Measurements from ENCODE around the gene PCBP2. TPM values are rescaled to one million over a fixed set of nuclear protein-coding genes. Genes with fewer than 3 reads are reported as not detected.
A peak's percentile ranks its signal among the peaks of the same experiment; 100 is the strongest.

The PCBP2 gene
- total and polyA plus RNA-seq, 3 experiments from 2014 or later, result 104 to 1,025 (median 995) TPM

GRCh38 chr12:53506881-53507602 lies 55.1 kb downstream of the PCBP2 start, which contains the start of gene NPFF:
Gene NPFF (minus strand): TSS chr12:53507484. CDS start chr12:53507474, 10 bp downstream.
- Mint-ChIP-seq H3K9me3 (no peaks in the 10 kb centered on the region), H3K4me3 (no peak within 1 kb of the TSS), H3K27ac (peak within 1 kb of the TSS in 3 of 8 donors; percentile 69 to 88 (median 72)), H3K27me3 (no peaks in the 10 kb centered on the region), H3K36me3 (peaks cover 0 to 48% (median 2%) of the 10 kb centered on the region in 3 donors), H3K4me1 (peaks cover 6 to 17% (median 16%) of the 10 kb centered on the region in 3 donors)
- Histone ChIP-seq H3K27me3 (ENCODE audit: insufficient read depth, low read length, poor library complexity, severe bottlenecking) (no peaks in the 10 kb centered on the region), H3K27ac (ENCODE audit: low read depth, low read length) (no peak within 1 kb of the TSS), H3K4me3 (ENCODE audit: low read length) (no peak within 1 kb of the TSS), H3K9me3 (ENCODE audit: low read length) (no peaks in the 10 kb centered on the region), H3K4me1 (ENCODE audit: insufficient read depth, low read length) (peaks cover 13% of the 10 kb centered on the region), H3K36me3 (ENCODE audit: insufficient read depth, low read length) (peaks cover 18% of the 10 kb centered on the region)
- no peak for DNase-seq
- ChIA-PET POLR2A (interaction anchor here (1.6 kb wide), 1 partner anchor 155 kb away, joined by 4 read pairs; no protein-coding TSS in a partner anchor), CTCF (interaction anchor here (2.5 to 4.9 kb wide), 4 partner anchors 14 to 154 kb away, joined by 13 to 57 read pairs (median 26); partner anchors contain the start of gene AMHR2)

GRCh38 chr12:53507603-53507885 lies 55.6 kb downstream of the PCBP2 start:
- H3K4me3 Mint-ChIP-seq, result no peak overlapping the region
- H3K27ac Mint-ChIP-seq, result peak overlapping the region in 3 of 8 donors; percentile 23 to 88 (median 69)
- no peak for DNase-seq
- H3K4me3 ChIP-seq (ENCODE audit: low read length), result no peak overlapping the region
- peaks cover 23% of the 10 kb centered on the region for H3K36me3 ChIP-seq (ENCODE audit: insufficient read depth, low read length)
- ChIA-PET POLR2A (interaction anchor here (1.4 to 1.6 kb wide), 2 partner anchors 155 to 186 kb away, joined by 4 read pairs; partner anchors contain the start of gene AAAS), CTCF (interaction anchor here (1.9 to 4.9 kb wide), 8 partner anchors 8 to 186 kb away, joined by 6 to 57 read pairs (median 18); partner anchors contain the start of genes AAAS, AMHR2, MAP3K12 and TARBP2)
- no peaks in the 10 kb centered on the region for H3K27me3 Mint-ChIP-seq
- no peaks in the 10 kb centered on the region for H3K9me3 Mint-ChIP-seq
- no peaks in the 10 kb centered on the region for H3K27me3 ChIP-seq (ENCODE audit: insufficient read depth, low read length, poor library complexity, severe bottlenecking)
- no peak overlapping the region for H3K27ac ChIP-seq (ENCODE audit: low read depth, low read length)
- H3K4me1 ChIP-seq (ENCODE audit: insufficient read depth, low read length), result peaks cover 8% of the 10 kb centered on the region
- peaks cover 0 to 53% (median 2%) of the 10 kb centered on the region in 3 donors for H3K36me3 Mint-ChIP-seq
- H3K4me1 Mint-ChIP-seq, result peaks cover 4 to 14% (median 12%) of the 10 kb centered on the region in 3 donors
- no peaks in the 10 kb centered on the region for H3K9me3 ChIP-seq (ENCODE audit: low read length)

- H3K4me1 ChIP-seq (ENCODE audit: insufficient read depth, low read length), result peaks cover 7% of the 10 kb centered on the region
- Mint-ChIP-seq H3K27me3 (no peaks in the 10 kb centered on the region), H3K36me3 (peaks cover 0 to 58% (median 2%) of the 10 kb centered on the region in 3 donors), H3K4me1 (peaks cover 4 to 10% (median 9%) of the 10 kb centered on the region in 3 donors), H3K9me3 (no peaks in the 10 kb centered on the region), H3K4me3 (peak overlapping the region in 2 of 7 donors; percentile 7 to 40), H3K27ac (peak overlapping the region in 7 of 8 donors; percentile 0 to 87 (median 68))
- peaks cover 24% of the 10 kb centered on the region for H3K36me3 ChIP-seq (ENCODE audit: insufficient read depth, low read length)
- DNase-seq, result peak; percentile 63 to 85 (median 75)
- no peaks in the 10 kb centered on the region for H3K9me3 ChIP-seq (ENCODE audit: low read length)
- H3K27ac ChIP-seq (ENCODE audit: low read depth, low read length), result no peak overlapping the region
- no peaks in the 10 kb centered on the region for H3K27me3 ChIP-seq (ENCODE audit: insufficient read depth, low read length, poor library complexity, severe bottlenecking)
- ChIA-PET POLR2A (interaction anchor here (1.0 to 1.6 kb wide), 5 partner anchors 8 to 213 kb away, joined by 4 to 7 read pairs (median 4); partner anchors contain the start of genes AAAS, PFDN5 and TARBP2), CTCF (interaction anchor here (0.6 to 4.9 kb wide), 39 partner anchors 8 to 187 kb away, joined by 3 to 57 read pairs (median 4); partner anchors contain the start of genes AAAS, AMHR2, ATP5MC2 and MAP3K12)
- no peak overlapping the region for H3K4me3 ChIP-seq (ENCODE audit: low read length)
These were observed 56.8 kb downstream of the PCBP2 start for GRCh38 chr12:53508534-53509170.

- no peaks in the 10 kb centered on the region for H3K9me3 Mint-ChIP-seq
- DNase-seq, result no peak
- CTCF ChIA-PET, result interaction anchor here (1.0 to 4.9 kb wide), 4 partner anchors 9 to 189 kb away, joined by 3 to 57 read pairs (median 14); partner anchors contain the start of genes AAAS and TARBP2
- peaks cover 0 to 62% (median 4%) of the 10 kb centered on the region in 3 donors for H3K36me3 Mint-ChIP-seq
- no peaks in the 10 kb centered on the region for H3K9me3 ChIP-seq (ENCODE audit: low read length)
- H3K27ac Mint-ChIP-seq, result peak overlapping the region in 1 of 8 donors; percentile 38
- no peak overlapping the region for H3K4me3 Mint-ChIP-seq
- peaks cover 7% of the 10 kb centered on the region for H3K4me1 ChIP-seq (ENCODE audit: insufficient read depth, low read length)
- POLR2A ChIA-PET, result interaction anchor here (0.6 kb wide), 1 partner anchor 51 kb away, joined by 3 read pairs; no protein-coding TSS in a partner anchor
- no peak overlapping the region for H3K27ac ChIP-seq (ENCODE audit: low read depth, low read length)
- H3K27me3 ChIP-seq (ENCODE audit: insufficient read depth, low read length, poor library complexity, severe bottlenecking), result no peaks in the 10 kb centered on the region
- H3K4me1 Mint-ChIP-seq, result peaks cover 4 to 10% (median 9%) of the 10 kb centered on the region in 3 donors
- no peak overlapping the region for H3K4me3 ChIP-seq (ENCODE audit: low read length)
- no peaks in the 10 kb centered on the region for H3K27me3 Mint-ChIP-seq
- peaks cover 38% of the 10 kb centered on the region for H3K36me3 ChIP-seq (ENCODE audit: insufficient read depth, low read length)
These were observed 58.4 kb downstream of the PCBP2 start for GRCh38 chr12:53510181-53510812.

- no peak overlapping the region for H3K4me3 ChIP-seq (ENCODE audit: low read length)
- peaks cover 0 to 70% (median 6%) of the 10 kb centered on the region in 3 donors for H3K36me3 Mint-ChIP-seq
- no peaks in the 10 kb centered on the region for H3K9me3 ChIP-seq (ENCODE audit: low read length)
- no peaks in the 10 kb centered on the region for H3K27me3 Mint-ChIP-seq
- no peak for DNase-seq
- H3K9me3 Mint-ChIP-seq, result no peaks in the 10 kb centered on the region
- H3K27me3 ChIP-seq (ENCODE audit: insufficient read depth, low read length, poor library complexity, severe bottlenecking), result no peaks in the 10 kb centered on the region
- peaks cover 0 to 4% (median 4%) of the 10 kb centered on the region in 3 donors for H3K4me1 Mint-ChIP-seq
- H3K4me1 ChIP-seq (ENCODE audit: insufficient read depth, low read length), result peaks cover under 1% of the 10 kb centered on the region
- peaks cover 45% of the 10 kb centered on the region for H3K36me3 ChIP-seq (ENCODE audit: insufficient read depth, low read length)
- no peak overlapping the region for H3K27ac ChIP-seq (ENCODE audit: low read depth, low read length)
- CTCF ChIA-PET, result no interaction called here
- H3K27ac Mint-ChIP-seq, result peak overlapping the region in 6 of 8 donors; percentile 7 to 78 (median 52)
- POLR2A ChIA-PET, result no interaction called here
- no peak overlapping the region for H3K4me3 Mint-ChIP-seq
These were observed 62.0 kb downstream of the PCBP2 start for GRCh38 chr12:53513712-53514410.

GRCh38 chr12:53514628-53515290 lies 62.9 kb downstream of the PCBP2 start:
- peaks cover 0 to 77% (median 6%) of the 10 kb centered on the region in 3 donors for H3K36me3 Mint-ChIP-seq
- POLR2A ChIA-PET, result no interaction called here
- Histone ChIP-seq H3K4me1 (ENCODE audit: insufficient read depth, low read length) (no peaks in the 10 kb centered on the region), H3K9me3 (ENCODE audit: low read length) (no peaks in the 10 kb centered on the region), H3K27me3 (ENCODE audit: insufficient read depth, low read length, poor library complexity, severe bottlenecking) (no peaks in the 10 kb centered on the region), H3K4me3 (ENCODE audit: low read length) (no peak overlapping the region), H3K36me3 (ENCODE audit: insufficient read depth, low read length) (peaks cover 45% of the 10 kb centered on the region), H3K27ac (ENCODE audit: low read depth, low read length) (no peak overlapping the region)
- CTCF ChIA-PET, result no interaction called here
- no peaks in the 10 kb centered on the region for H3K27me3 Mint-ChIP-seq
- peak overlapping the region in 4 of 8 donors; percentile 1 to 78 (median 28) for H3K27ac Mint-ChIP-seq
- no peaks in the 10 kb centered on the region for H3K4me1 Mint-ChIP-seq
- no peak for DNase-seq
- H3K9me3 Mint-ChIP-seq, result no peaks in the 10 kb centered on the region
- H3K4me3 Mint-ChIP-seq, result no peak overlapping the region

- H3K27me3 ChIP-seq (ENCODE audit: insufficient read depth, low read length, poor library complexity, severe bottlenecking), result no peaks in the 10 kb centered on the region
- Mint-ChIP-seq H3K27ac (peak overlapping the region in 4 of 8 donors; percentile 1 to 78 (median 20)), H3K9me3 (no peaks in the 10 kb centered on the region), H3K27me3 (no peaks in the 10 kb centered on the region), H3K4me1 (no peaks in the 10 kb centered on the region), H3K36me3 (peaks cover 0 to 80% (median 9%) of the 10 kb centered on the region in 3 donors), H3K4me3 (no peak overlapping the region)
- no peaks in the 10 kb centered on the region for H3K4me1 ChIP-seq (ENCODE audit: insufficient read depth, low read length)
- no peak overlapping the region for H3K4me3 ChIP-seq (ENCODE audit: low read length)
- no peaks in the 10 kb centered on the region for H3K9me3 ChIP-seq (ENCODE audit: low read length)
- DNase-seq, result no peak
- ChIA-PET POLR2A (no interaction called here), CTCF (no interaction called here)
- peaks cover 48% of the 10 kb centered on the region for H3K36me3 ChIP-seq (ENCODE audit: insufficient read depth, low read length)
- H3K27ac ChIP-seq (ENCODE audit: low read depth, low read length), result no peak overlapping the region
These were observed 63.4 kb downstream of the PCBP2 start for GRCh38 chr12:53515291-53515680.
